OCI-LY7 (cell line): ENCODE measurements around the gene FOXE1.

Experiments used
- CTCF ChIP-seq: fragments of 200-600 bp; sonication (generic); conservative IDR thresholded peaks from 2 replicates; pipeline ENCODE4 v1.5.1; 2014; ENCODE audit warnings: mild to moderate bottlenecking, antibody characterized with exemption, low read length, moderate library complexity, mixed read lengths
- EZH2phosphoT487 ChIP-seq: fragments of 200-600 bp; sonication (generic); IDR thresholded peaks from 2 replicates; pipeline ENCODE4 v1.6.1; 2018; ENCODE audit warnings: low read depth, borderline replicate concordance, mild to moderate bottlenecking, mixed run types, antibody characterized with exemption, low read length, moderate library complexity, mixed read lengths

GRCh38 chr9:97813072-97813471, 40.0 kb upstream of the FOXE1 start:
- no peak for TF ChIP-seq CTCF
- no peak for TF ChIP-seq EZH2phosphoT487
